OCI-M2 (cell line): ENCODE data around the gene MIR17HG.
"Not testable (repeated sequence)": the region's sequence is repeated elsewhere in the genome, so short reads cannot be mapped to it uniquely, and the experiment has no call there.

Source experiments
- DNase-seq: peaks from one replicate; lab custom pipeline; 2025; ENCODE audit not compliant: unreplicated experiment; lab: John Stamatoyannopoulos, UW

The MIR17HG gene

DNA sequence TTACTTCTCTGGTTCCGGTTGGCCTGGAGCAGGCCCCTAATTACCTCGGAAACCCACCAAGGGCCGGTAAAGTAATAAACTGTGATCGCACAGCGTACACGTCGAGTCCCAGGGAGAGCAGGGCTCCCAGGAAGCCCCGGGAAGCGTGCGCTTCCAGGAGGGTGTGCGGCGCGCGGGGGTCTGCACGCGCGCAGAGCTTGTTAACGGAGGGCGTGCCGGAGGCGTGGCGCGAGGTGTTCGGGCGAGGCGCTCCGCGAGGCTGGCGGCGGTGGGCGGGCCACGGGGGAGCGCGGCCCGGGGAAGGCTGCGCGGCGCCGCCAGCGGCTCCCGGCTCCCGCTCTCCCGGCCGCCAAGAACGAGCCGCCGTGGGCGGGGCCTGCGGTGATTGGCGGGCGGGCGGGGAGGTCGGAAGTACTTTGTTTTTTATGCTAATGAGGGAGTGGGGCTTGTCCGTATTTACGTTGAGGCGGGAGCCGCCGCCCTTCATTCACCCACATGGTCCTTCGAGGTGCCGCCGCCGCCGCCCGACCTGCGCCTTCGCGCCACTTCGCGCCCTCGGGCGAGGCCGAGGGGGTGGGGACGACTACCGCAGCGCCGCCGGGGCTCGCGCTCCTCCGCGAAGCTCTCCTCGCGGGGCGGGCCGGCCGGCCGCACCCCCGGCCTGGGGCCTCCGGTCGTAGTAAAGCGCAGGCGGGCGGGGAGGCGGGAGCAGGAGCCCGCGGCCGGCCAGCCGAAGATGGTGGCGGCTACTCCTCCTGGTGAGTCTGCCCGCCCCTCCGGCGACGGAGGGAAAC lies at the start of gene MIR17HG:
Gene MIR17HG, plus strand, starts transcription at position 486 of the 794 bp plus-strand sequence.
- no peak for DNase-seq

DNA sequence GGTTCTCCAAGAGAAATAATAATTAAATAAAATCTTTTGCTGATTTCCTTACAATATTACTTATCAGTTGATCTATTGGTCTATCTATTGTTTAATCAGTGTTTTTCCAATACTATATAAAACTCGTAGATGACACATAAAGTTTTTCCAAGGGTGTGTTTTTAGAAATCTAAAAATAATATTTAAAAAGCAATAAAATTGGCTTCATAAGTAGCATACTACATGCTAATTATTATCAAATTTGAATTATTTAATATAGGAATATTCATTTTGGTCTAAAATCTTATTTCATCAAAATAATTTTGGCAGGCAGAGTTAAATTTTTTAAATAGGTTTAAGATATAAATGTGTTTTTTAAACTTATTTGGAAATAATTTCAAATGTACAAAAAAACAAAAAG lies 49.4 kb upstream of the MIR17HG start:
- DNase-seq, result no peak

DNA sequence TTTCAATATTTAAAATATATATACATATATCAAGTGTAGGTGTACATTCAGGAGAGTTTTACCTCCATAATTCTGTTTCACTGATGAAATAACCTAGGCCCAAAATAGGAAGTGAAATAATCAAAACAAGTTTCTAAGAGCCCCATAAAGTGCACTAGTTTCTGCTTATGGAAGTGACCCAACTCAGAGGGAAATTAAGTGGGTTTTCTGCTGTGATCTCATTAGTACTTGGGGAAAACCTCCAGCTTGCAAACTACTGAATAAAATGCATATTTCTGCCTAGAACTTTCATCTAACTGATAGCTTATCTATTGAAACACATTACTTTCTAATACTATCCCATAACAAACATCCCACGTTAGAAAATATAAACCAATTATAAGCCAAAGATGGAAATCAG lies 45.4 kb upstream of the MIR17HG start:
- DNase-seq, result no peak

DNA sequence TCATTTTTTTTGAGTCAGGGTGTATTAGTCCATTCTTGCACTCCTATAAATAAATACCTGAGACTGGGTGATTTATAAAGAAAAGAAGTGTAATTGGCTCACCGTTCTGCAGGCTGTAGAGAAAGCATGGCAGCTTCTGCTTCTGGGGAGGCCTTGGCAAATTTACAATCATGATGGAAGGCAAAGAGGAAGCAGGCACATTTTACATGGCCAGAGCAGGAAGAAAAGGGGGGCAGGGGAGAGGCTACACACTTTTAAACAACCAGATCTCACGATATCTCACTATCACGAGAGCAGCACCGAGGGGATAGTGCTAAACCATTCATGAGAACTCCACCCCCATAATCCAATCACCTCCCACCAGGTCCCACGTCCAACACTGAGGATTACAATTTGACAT lies 44.5 kb upstream of the MIR17HG start:
- DNase-seq, result no peak

DNA sequence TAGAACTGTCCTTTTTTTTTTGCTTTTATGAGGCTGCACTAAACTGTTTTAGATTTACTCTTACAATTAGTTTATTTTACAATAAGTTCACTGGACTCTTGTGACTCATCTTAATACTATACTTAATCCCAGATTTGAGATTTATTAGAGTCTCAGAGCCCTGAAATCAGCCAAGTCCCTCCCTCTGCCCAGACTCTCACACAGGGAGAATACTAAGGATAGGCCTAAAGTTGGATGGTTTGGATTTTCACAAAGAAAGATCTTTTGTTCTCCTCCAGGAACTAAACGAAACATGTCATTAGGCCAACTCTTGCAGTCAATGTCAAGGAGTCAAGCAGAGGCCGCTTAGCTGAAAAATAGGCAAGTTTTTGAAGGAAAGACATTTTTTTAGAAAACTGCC lies 42.7 kb upstream of the MIR17HG start:
- no peak for DNase-seq

DNA sequence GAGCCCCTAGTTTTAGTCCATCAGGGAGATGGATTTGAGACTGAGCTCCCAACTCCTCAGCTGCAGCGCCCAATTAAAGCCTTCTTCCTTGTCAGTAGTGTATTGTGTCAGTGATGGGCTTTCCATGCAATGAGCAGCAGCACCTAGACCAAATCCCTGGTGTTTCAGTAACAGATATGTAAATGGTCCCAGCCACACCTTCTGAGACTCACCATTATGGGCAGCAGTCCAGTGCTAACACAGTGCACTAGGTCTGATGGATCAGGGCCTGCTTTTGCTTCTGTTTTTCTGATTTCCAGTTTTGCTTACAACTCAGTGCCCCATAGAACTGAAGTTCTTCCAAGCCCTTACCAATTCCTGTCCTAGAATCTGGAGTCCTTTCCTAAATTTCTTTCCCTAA lies 41.8 kb upstream of the MIR17HG start:
- DNase-seq, result no peak

DNA sequence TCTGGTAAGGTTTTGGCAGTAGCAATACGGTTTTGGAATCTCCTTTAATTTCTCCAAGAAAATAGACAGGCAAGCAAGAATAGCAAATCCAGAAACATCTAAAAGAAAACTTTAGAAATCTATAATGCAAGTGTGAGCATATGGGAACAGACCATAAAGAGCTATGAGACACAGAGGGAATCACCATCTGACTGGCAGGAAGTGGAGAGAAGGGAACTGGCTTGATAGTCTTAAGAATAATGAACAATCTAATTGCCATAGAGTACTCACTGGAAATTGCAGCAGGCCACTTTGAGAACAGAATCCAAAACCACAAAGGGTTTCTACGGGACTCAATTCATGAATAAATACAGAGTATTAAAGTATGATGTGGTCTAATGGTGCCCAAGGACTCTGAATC lies 39.6 kb upstream of the MIR17HG start:
- DNase-seq, result no peak

DNA sequence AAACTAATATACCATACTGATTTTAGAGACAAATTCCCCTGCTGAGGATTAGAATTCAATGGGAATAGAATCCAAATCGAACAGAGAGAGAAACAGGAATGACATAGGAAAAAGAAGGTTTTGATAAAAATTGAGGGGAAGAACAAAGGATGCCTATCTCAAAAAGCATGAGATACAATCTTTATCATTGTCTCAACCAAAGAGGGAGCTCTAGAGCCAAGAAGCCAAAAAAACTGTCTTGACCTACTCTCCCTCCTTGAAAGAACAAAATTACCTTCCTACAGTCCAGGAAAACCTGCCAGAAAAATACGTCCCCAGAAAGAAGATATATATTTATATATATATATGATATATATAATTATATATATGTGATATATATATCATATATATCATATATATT lies 39.2 kb upstream of the MIR17HG start:
- no peak for DNase-seq

DNA sequence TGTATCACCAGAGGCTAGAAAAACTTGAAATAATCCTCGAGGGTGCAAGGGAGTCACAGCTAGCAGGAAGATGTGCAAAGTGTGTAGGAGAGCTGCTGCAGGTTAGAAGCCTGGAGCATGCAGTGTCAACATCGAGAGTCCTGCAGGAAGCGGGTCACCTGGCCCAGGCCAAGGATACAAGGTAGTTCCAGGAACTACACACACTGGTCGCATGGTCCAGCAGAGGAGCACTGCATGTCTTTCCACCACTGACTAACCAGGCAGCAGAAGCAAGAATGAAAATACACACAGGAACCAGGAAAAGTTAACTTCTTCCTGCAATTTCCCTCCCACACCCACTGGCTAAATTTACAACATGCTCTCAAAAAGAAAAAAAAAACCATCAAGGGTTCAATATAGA lies 36.0 kb upstream of the MIR17HG start:
- DNase-seq, result no peak

DNA sequence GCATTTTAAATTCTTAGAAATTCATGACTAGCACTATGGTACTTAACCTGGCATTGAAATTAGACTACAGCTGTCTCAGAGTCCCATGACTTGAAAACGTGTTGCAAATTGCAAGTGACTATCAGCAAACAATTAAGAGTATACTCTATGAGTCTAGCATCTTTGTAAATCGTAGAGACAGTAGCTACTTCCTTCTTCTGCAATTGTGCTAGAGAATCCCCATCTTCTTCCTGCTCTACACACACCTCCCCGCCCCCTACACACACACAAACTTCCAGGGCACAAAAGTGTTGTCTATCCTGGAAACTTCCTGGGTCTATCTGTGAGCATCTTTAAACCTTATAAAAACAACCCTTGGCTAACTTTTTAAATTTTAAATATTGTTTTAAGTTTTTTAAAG lies 35.2 kb upstream of the MIR17HG start:
- no peak for DNase-seq

DNA sequence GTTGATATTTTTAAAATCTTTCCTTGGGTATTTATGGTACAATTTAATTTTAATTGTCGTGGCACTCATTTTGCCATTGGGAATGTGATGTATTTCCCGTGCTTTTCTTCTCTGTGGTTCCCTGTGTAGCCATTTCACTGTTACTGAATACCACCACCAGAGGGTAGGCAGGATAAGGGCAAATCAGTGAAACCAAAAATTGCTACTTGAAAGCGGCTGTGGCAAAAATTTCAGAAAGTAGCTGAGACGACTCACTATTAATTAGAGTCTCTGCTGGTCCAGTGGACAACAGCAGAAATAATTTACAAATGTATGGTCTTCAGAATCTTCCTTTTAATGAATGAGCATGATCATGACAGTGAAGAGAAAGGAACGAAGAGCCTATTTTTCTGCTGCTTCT lies 34.4 kb upstream of the MIR17HG start:
- DNase-seq, result no peak

DNA sequence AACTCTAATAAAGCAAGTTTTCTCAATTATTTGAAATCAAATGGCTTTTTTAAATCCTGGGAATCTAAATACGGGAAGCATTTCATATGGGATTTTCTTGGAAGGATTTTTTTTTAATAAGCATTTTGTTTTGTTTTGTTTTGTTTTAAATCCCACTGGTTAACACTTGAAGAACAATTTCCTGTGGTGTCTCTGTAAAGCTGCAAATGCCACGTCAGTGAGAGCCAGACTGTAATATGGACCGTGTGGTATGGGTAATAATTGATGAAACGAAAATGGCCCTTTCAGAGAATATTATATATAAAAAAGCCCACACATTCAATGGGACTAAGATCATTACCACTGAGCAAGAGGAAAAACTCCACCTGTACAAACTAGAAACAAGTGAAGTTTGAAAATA lies 33.9 kb upstream of the MIR17HG start:
- DNase-seq, result no peak

DNA sequence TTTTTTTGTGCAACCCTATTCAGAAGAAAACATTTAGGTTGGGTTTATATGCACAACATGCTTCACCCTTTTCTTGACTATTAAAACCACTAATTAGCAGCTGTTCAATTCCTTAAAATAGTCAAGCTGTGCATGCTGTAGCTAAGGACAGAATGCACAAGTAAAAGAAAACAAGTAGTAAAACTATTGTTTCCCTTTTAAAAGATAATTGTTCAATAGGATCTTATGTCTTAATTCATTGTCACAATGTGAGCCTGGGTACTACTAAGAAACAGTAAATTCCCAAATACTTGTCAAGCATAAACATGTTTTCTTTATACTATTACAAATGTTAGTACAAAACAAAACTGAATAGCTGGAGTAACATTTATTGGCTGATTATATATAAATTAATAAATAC lies 32.6 kb upstream of the MIR17HG start:
- DNase-seq, result no peak

DNA sequence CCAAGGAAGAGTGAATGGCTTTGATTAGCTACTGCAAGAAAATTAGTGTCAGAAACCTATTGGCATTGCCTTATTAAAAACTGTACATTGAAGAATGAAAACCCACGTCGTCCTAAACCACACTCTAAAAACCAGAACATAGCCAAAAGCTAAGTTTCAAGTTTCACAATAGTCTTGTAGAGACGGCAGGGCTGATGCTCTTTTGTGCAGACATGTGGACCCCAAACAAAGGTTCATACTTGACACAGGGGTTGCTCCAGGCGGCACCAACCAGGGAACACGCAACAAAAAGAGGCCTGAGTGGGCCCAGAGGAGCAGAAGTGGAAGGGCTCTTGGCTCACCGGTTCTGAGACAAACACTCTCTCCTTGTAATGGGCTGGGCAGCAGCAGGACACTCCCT lies 28.6 kb upstream of the MIR17HG start:
- no peak for DNase-seq

DNA sequence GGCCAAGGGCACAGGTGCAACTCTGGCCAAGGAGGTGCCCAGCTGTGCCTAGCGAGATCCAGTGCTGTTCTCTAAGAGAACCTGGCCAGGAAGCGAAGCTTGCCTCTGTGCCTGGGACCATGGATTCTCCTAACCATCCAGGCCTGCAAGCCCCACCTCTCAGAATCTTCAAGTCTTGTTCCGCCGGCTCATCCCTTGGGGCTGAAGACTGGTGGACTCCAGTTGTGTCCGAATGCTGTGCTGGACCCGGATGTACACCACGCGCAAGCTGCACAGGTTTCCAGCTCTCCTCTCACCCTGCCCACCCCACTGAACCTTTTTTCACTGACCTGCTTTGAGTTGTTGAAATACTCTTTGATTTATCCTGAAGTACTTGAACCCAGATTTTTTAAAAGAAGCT lies 27.5 kb upstream of the MIR17HG start:
- DNase-seq, result no peak

DNA sequence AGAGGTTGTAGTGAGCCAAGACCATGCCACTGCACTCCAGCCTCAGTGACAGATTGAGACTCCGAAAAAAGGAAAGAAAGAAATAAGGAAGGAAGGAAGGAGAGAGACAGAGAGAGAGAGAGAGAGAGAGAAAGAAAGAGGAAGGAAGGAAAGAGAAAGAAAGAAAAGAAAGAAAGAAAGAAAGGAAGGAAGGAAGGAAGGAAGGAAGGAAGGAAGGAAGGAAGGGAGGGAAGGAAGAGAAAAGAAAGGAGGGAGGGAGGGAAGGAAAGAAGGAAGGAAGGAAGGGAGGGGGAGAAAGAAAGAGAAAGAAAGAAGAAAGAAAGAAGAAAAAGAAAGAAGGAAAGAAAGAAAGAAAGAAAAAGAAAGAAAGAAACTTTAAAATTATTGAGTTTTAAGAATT lies 26.5 kb upstream of the MIR17HG start:
- not testable (repeated sequence) for DNase-seq

DNA sequence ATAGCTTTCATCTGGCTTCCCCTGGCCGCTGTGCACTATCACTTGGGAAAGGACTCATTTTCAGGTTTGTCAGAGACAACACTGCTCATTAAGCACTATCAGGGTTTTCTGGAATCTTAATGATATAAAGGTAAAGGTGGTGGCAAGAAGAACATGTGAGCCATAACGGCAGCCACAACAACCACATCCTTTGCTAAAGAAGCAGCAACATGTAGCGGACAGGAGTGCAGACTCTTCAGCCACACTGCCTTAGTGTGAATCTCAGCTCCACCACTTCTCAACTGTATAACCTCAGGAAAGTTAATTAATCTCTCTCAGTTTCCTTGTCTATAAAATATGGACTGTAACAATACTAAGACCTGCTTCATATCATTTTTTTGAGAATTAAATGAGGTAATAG lies 24.1 kb upstream of the MIR17HG start:
- no peak for DNase-seq

DNA sequence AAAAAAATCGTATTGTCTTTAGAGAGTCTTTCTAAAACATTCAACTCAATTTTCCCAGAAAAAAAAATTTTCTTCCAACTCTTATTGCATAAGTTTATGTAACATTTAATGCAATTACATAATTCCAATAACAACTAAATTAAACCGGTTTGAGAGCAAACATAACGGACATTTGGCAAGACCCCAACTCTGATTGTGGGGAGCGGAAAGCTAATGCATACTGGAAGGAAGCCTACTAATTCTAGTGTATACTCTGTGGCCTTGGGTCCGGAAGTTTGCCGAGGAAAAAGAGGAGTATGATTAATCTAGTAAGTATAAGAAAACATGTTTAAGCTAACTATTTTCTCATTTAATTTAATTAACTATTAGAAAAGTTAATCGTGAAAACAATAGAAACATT lies 21.3 kb upstream of the MIR17HG start:
- no peak for DNase-seq

DNA sequence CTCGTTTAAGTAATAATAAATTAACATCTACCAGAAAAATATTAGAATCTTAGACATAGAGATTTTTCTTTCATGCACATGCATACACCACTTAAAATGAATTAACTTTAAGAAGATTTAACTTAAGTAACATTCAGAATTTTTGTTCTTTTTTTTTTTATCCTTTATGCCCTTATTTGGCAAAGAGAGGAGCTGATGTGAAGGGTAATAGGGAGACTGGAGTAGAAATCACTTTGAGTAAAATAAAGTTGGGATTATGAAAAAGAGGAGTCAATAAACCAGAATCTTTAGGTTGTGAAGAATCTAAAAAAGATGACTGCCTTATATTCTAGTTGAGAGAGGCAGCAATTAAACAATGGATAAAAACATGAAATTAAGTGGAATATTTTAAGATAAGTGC lies 18.8 kb upstream of the MIR17HG start:
- no peak for DNase-seq

DNA sequence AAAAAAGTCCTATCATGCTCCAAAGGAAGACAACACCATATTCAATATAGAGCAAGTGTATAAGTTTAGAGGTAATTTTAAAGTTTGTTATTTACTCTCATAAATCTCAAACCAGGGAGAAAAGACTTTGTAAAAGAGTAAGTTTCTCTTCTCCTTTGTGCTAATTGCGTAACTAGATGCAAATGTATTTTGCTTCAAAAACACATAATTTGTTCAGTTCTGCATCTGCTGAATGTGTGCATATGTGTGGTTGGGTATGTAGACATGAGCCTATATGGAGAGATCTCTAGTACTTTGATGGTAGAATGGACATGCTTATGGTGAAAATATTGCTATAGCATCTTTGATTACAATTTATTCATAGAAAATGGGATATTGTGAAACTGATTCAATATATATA lies 17.8 kb upstream of the MIR17HG start:
- no peak for DNase-seq

DNA sequence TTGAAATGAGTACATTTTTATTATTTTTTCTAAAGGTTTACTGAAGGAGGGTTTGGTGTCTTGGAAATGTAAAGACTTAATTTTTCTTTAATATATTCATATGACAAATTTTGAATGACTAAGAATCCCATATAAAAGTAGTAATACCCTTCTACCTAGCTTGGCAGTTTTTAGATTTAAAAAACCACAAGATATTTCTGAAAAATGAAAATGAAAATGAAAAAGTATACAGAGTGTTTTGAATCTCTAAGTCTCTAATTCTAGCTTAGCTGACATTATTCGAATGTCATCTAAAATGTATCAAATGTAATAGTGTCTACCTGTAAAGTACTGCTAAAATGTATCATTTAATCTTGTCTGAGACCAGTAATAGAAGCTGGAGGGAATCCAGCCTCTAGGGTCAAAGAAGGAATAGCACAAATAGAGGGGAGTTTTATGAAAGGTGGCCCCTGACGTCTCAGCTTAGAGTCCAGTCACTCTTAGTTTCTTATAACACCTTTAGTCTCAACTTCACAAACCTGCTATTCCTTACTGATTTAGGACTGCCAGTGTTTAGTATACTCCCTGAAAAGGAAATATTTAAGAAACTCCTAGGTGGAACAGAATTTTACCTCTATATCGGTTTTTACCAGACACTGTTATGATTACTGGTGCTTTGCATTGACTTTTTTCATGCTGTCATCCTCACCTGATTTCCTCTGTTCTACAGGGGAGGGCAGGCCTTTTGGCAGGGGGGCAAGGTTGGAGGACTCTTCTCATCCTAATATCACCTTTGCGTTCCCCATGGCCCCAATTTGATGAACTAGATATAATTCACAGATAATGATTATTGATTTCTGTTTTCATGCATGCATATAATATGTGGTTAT lies 16.2 kb upstream of the MIR17HG start:
- no peak for DNase-seq

DNA sequence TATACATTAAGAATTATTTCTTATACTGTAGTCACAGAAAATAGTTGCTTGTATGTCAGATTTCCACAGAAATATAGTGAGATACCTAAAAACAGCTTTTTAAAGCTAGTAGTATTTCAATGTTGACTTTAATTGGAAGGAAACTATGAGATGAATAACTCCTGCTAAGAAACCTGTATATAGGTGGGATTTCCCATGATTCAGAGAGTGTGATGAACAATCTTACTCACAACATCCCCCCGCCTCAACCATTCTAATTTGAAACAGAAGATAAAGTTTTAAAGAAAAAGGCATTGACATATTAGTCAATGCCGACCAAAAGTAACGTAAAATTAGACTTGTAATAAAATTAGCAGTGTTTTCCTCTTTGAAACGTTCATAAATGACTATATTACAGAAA lies 1.4 kb upstream of the MIR17HG start:
- no peak for DNase-seq

DNA sequence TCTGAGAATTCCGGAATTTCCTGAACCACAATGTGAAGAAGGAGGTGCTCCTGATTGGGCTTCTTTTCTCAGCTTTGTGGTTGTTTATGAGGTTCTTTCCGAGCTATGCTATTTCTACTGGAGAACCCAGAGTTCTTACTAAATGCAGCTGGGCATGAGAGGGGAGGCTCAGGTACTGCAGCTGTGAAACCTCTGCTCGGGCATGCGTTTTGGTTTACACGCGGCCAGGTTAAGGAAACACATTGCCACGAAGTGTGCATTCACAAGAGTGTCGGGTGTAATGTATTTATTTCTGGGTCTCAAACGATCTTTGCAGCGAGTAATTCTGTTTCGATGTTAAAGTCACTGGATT lies 661 bp upstream of the MIR17HG start:
- DNase-seq, result no peak
